HCT116 (cell line): Measurements from ENCODE around the gene OVOL1. TPM values are rescaled to one million over a fixed set of nuclear protein-coding genes. Genes with fewer than 3 reads are reported as not detected.

Experiments
- ATAC-seq: fragments of 200-7000 bp; cut with Tn5 transposase; 2 replicates; pipeline ENCODE4 v1.9.1; 2020; ENCODE audit warnings: mild to moderate bottlenecking, moderate library complexity
- BruUV-seq: library from RNA; stranded (reverse); fragments of 400-500 nt; replicated peaks from 2 replicates; lab custom pipeline; 2021; lab: Mats Ljungman, UMichigan
- CTCF ChIA-PET: fragments of 300-600 bp; sonication (Branson Sonifier 250); formaldehyde crosslinking; loops from one replicate; lab custom pipeline; 2021; ENCODE audit warnings: antibody characterized with exemption; lab: Charles Lee
- POLR2A ChIA-PET: fragments of 300-600, 350-600 bp; sonication (Branson Sonifier 250); formaldehyde crosslinking; loops from one replicate; lab custom pipeline; 2021; ENCODE audit warnings: antibody characterized with exemption; lab: Charles Lee
- RAD21 ChIA-PET, 2 experiments: fragments of 300-600 bp; sonication (Branson Sonifier 250); formaldehyde crosslinking; loops; one replicate each; lab custom pipeline; 2023; ENCODE audit warnings: low total read pairs in 2 of 2; ENCODE audit not compliant: uncharacterized antibody in 2 of 2, unreplicated experiment in 2 of 2, low non-redundant PET in 1 of 2; lab: Charles Lee
- DNase-seq: peaks from one replicate; pipeline ENCODE4 v3.0.0-alpha.2; 2010; ENCODE audit warnings: low read depth, low spot score
- H2AFZ ChIP-seq: fragments of 200-600 bp; shearing (Covaris generic), sonication (generic); 2 replicates; pipeline ENCODE4 v1.6.1; 2017; ENCODE audit warnings: low read depth, mixed run types, mixed read lengths, antibody characterized with exemption, low read length; ENCODE audit not compliant: poor library complexity, severe bottlenecking
- H3K27ac ChIP-seq: 2 replicates; pipeline ENCODE4 v1.5.1; 2012; ENCODE audit warnings: low read depth, low read length
- H3K27me3 ChIP-seq: fragments of 200-600 bp; sonication (generic); 2 replicates; pipeline ENCODE4 v1.6.1; 2016; ENCODE audit warnings: mixed run types, low read length, mixed read lengths; ENCODE audit not compliant: insufficient read depth
- H3K36me3 ChIP-seq, 2 experiments: fragments of 200-500 bp in 1 of 2; fragments of 200-600 bp in 1 of 2; sonication (Bioruptor generic) in 1 of 2; sonication (generic) in 1 of 2; 2 replicates each; pipeline versions ENCODE4 v1.5.1 to v1.6.1; 2014 to 2016; ENCODE audit warnings: low read length in 2 of 2, inconsistent platforms in 1 of 2, mixed read lengths in 1 of 2, mixed run types in 1 of 2; ENCODE audit not compliant: insufficient read depth in 2 of 2, control insufficient read depth in 1 of 2
- H3K4me1 ChIP-seq, 2 experiments: fragments of 200-600 bp in 1 of 2; sonication (generic) in 1 of 2; 2 replicates each; pipeline versions ENCODE4 v1.5.1 to v1.6.1; 2012 to 2017; ENCODE audit warnings: low read length in 2 of 2, inconsistent platforms in 1 of 2, mild to moderate bottlenecking in 1 of 2, mixed read lengths in 1 of 2, mixed run types in 1 of 2, moderate library complexity in 1 of 2; ENCODE audit not compliant: insufficient read depth in 2 of 2, control insufficient read depth in 1 of 2
- H3K4me2 ChIP-seq: fragments of 200-600 bp; sonication (generic); 2 replicates; pipeline ENCODE4 v1.6.1; 2017; ENCODE audit warnings: mixed run types, low read length, mixed read lengths
- H3K4me3 ChIP-seq, 2 experiments: fragments of 200-600 bp in 1 of 2; sonication (generic) in 1 of 2; replicated peaks in 1 of 2; 2 replicates each; pipeline ENCODE4 v1.5.1; 2011 to 2016; ENCODE audit warnings: low read length in 2 of 2, control low read depth in 1 of 2, low read depth in 1 of 2, mild to moderate bottlenecking in 1 of 2, mixed read lengths in 1 of 2, mixed run types in 1 of 2
- H3K79me2 ChIP-seq: fragments of 200-600 bp; sonication (generic); 2 replicates; pipeline ENCODE4 v1.6.1; 2017; ENCODE audit warnings: mild to moderate bottlenecking, mixed run types, low read length, moderate library complexity, mixed read lengths; ENCODE audit not compliant: insufficient read depth
- H3K9ac ChIP-seq: fragments of 200-600 bp; sonication (generic); 2 replicates; pipeline ENCODE4 v1.6.1; 2016; ENCODE audit warnings: low read length, mixed read lengths
- H3K9me2 ChIP-seq: fragments of 200-600 bp; sonication (generic), shearing (Covaris generic); 2 replicates; pipeline ENCODE4 v1.6.1; 2017; ENCODE audit warnings: mixed run types, mild to moderate bottlenecking, moderate library complexity; ENCODE audit not compliant: insufficient read depth
- H3K9me3 ChIP-seq, 2 experiments: fragments of 200-500 bp in 1 of 2; fragments of 200-600 bp in 1 of 2; sonication (Bioruptor generic) in 1 of 2; sonication (generic) in 1 of 2; 2 replicates each; pipeline ENCODE4 v1.6.1; 2014 to 2017; ENCODE audit warnings: low read length in 2 of 2, mixed read lengths in 2 of 2, inconsistent platforms in 1 of 2, low read depth in 1 of 2, mild to moderate bottlenecking in 1 of 2, mixed run types in 1 of 2, moderate library complexity in 1 of 2; ENCODE audit not compliant: control insufficient read depth in 1 of 2, insufficient read depth in 1 of 2
- H4K20me1 ChIP-seq: fragments of 200-600 bp; sonication (generic), shearing (Covaris generic); 2 replicates; pipeline ENCODE4 v1.6.1; 2017; ENCODE audit warnings: mixed run types, mild to moderate bottlenecking, moderate library complexity; ENCODE audit not compliant: insufficient read depth
- CBX3 ChIP-seq: IDR thresholded peaks from 2 replicates; pipeline ENCODE4 v1.6.1; 2012; ENCODE audit warnings: low read depth
- ELF1 ChIP-seq: IDR thresholded peaks from 2 replicates; pipeline ENCODE4 v1.6.1; 2012; ENCODE audit warnings: low read depth, borderline replicate concordance
- EZH2 ChIP-seq: fragments of 200-600 bp; sonication (generic); IDR thresholded peaks from 2 replicates; pipeline ENCODE4 v1.6.1; 2017; ENCODE audit warnings: antibody characterized with exemption, mixed run types
- FOSL1 ChIP-seq: IDR thresholded peaks from 2 replicates; pipeline ENCODE4 v1.6.1; 2012; ENCODE audit warnings: low read depth
- POLR2A ChIP-seq: IDR thresholded peaks from 2 replicates; pipeline ENCODE4 v1.7.0; 2011; ENCODE audit warnings: borderline replicate concordance; ENCODE audit not compliant: insufficient read depth, insufficient read length; ENCODE audit errors: extremely low read depth
- POLR2AphosphoS5 ChIP-seq: IDR thresholded peaks from 2 replicates; pipeline ENCODE4 v1.6.1; 2011; ENCODE audit warnings: mild to moderate bottlenecking, low read depth, low read length, moderate library complexity
- RAD21 ChIP-seq: IDR thresholded peaks from 2 replicates; pipeline ENCODE4 v1.6.1; 2012; ENCODE audit warnings: low read depth, mild to moderate bottlenecking
- SP1 ChIP-seq: IDR thresholded peaks from 2 replicates; pipeline ENCODE4 v1.6.1; 2012; ENCODE audit warnings: low read depth
- ZFX ChIP-seq: fragments of 450-650 bp; IDR thresholded peaks from 2 replicates; pipeline ENCODE4 v1.6.1; 2017
- ZNF274 ChIP-seq: fragments of 200-500 bp; sonication (Bioruptor generic); IDR thresholded peaks from 2 replicates; pipeline ENCODE4 v1.6.1; 2014; ENCODE audit warnings: mild to moderate bottlenecking, low read depth, low read length, inconsistent platforms
- intact Hi-C: fragments of 100-400 bp; cut with micrococcal nuclease; formaldehyde crosslinking; loops from 2 replicates; pipeline ENCODE4 v1.10.0; 2022
- total RNA-seq: library from RNA; stranded (reverse); gene quantifications from one replicate; pipeline ENCODE4 v1.2.1, GENCODE V29; 2021; ENCODE audit not compliant: unreplicated experiment
- TF ChIP-seq, protein P1 (sequence below): IDR thresholded peaks from 2 replicates; pipeline ENCODE4 v1.6.1; 2011; ENCODE audit warnings: mild to moderate bottlenecking, low read length, moderate library complexity; ENCODE audit not compliant: insufficient replicate concordance; ENCODE audit errors: extremely low read depth
- TF ChIP-seq, protein P2 (sequence below): IDR thresholded peaks from 2 replicates; pipeline ENCODE4 v1.6.1; 2012; ENCODE audit warnings: low read depth

OVOL1 gene
- total RNA-seq, 1 experiment from 2014 or later, result 14.7 TPM

DNA sequence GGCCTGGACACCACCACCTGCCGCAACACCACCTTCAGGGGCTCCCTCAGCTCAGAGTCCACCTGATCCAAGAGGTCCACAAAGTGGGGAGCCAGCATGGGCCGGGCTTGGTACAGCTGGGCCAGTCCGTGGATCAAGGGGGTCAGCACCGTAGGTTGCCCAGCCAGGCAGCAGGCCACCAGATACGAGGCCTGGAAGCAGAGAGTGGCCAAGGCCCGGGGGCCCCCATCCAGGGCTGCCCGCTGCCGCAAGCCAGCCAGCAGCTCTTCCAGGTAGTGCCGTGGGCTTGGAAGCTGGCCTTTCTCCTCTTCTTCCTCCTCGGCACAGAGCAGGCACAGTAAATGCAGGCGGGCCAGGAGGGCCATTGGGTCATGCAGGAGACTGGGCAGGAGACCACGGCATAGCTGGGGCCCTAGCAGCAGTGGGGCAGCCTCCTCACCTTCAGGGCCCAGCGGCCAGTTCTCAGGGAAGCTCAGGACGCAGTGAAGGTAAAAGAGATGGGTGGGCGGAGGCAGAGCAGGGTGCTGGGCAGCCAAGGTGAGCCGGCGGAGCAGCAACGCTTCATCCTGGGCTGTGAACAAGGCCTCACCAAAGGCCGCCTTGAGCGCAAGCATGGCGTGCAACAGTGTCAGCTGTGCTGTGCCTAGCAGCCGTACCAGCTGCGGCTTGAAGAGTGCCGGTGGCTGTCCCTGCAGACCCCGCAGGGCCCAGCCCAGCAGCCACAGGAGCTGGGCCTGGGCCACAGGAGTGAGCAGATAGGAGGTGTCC, 7.8 kb upstream of the OVOL1 start:
- peaks cover 3% of the 10 kb centered on the region; the same call in 1 of the 2 replicates for H4K20me1 ChIP-seq
- peaks cover 14 to 30% of the 10 kb centered on the region in 2 experiments; a peak in 3 of 4 replicates for H3K36me3 ChIP-seq
- peaks cover 12 to 33% of the 10 kb centered on the region in 2 experiments; a peak in 3 of 4 replicates for H3K4me1 ChIP-seq
- no peaks in the 10 kb centered on the region for H3K27me3 ChIP-seq
- no peak for TF ChIP-seq POLR2A
- TF ChIP-seq FOSL1, result no peak
- no peak for TF ChIP-seq ZFX
- no peak for TF ChIP-seq EZH2
- no peak for TF ChIP-seq ZNF274
- no peak for TF ChIP-seq SP1
- TF ChIP-seq, all 23 proteins: peak for 0
- Histone ChIP-seq H3K9me3 (no peaks in the 10 kb centered on the region), H3K9me2 (no peaks in the 10 kb centered on the region), H2AFZ (no peak overlapping the region), H3K4me3 (peak overlapping the region; percentile 88 to 91), H3K9ac (peak overlapping the region; percentile 96), H3K4me2 (peak overlapping the region; percentile 95), H3K79me2 (peaks cover 42% of the 10 kb centered on the region), H3K27ac (peak overlapping the region; percentile 98)
- ATAC-seq (no peak), DNase-seq (no peak)
- ChIA-PET CTCF (interaction anchor here (0.6 to 3.3 kb wide), 29 partner anchors 9 to 219 kb away, joined by 3 to 73 read pairs (median 6); partner anchors contain the start of genes KAT5, MUS81 and RNASEH2C), POLR2A (interaction anchor here (1.2 to 2.1 kb wide), 4 partner anchors 9 to 80 kb away, joined by 3 to 7 read pairs (median 4); partner anchors contain the start of gene RNASEH2C), RAD21 (interaction anchor here (0.5 to 1.5 kb wide), 5 partner anchors 38 to 242 kb away, joined by 3 to 11 read pairs (median 6); partner anchors contain the start of gene KAT5 (in 1 of the 2))
- intact Hi-C loops, result no loop called here
- BruUV-seq, result no TSS peak

DNA sequence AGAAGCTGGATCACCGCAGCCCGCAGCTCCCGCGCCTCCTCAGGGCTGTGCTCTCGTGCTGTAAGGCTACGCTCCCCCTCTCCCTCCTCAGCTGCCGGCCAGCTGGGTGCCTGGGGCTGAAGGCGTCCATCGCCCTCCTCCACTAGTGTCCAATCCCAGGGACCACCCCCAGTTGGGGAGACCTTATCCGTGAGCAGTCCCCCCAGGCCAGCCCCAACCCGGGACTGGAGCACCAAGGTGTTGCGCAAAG, 7.3 kb upstream of the OVOL1 start:
- ChIA-PET CTCF (interaction anchor here (0.6 to 3.3 kb wide), 32 partner anchors 9 to 220 kb away, joined by 3 to 73 read pairs (median 5); partner anchors contain the start of genes KAT5, MUS81 and RNASEH2C), RAD21 (interaction anchor here (0.5 to 1.5 kb wide), 4 partner anchors 38 to 242 kb away, joined by 3 to 11 read pairs (median 6); partner anchors contain the start of gene KAT5 (in 1 of the 2)), POLR2A (interaction anchor here (1.2 to 2.1 kb wide), 4 partner anchors 9 to 80 kb away, joined by 3 to 7 read pairs (median 4); partner anchors contain the start of gene RNASEH2C)
- Histone ChIP-seq H2AFZ (no peak overlapping the region), H3K9me2 (no peaks in the 10 kb centered on the region), H3K27ac (peak overlapping the region; percentile 98), H3K4me2 (peak overlapping the region; percentile 95), H3K9ac (peak overlapping the region; percentile 96), H3K79me2 (peaks cover 42% of the 10 kb centered on the region), H3K27me3 (no peaks in the 10 kb centered on the region), H3K4me3 (peak overlapping the region; percentile 88 to 91), H3K36me3 (peaks cover 14 to 30% of the 10 kb centered on the region in 2 experiments; a peak in 3 of 4 replicates), H3K4me1 (peaks cover 12 to 37% of the 10 kb centered on the region in 2 experiments; a peak in 3 of 4 replicates), H3K9me3 (no peaks in the 10 kb centered on the region), H4K20me1 (peaks cover 3% of the 10 kb centered on the region; the same call in 1 of the 2 replicates)
- intact Hi-C loops, result no loop called here
- no peak for DNase-seq
- BruUV-seq, result no TSS peak
- ATAC-seq, result no peak
- no peak for TF ChIP-seq RAD21
- no peak for TF ChIP-seq ELF1
- no peak for TF ChIP-seq CBX3
- TF ChIP-seq SP1, result no peak
- TF ChIP-seq, protein P1, sequence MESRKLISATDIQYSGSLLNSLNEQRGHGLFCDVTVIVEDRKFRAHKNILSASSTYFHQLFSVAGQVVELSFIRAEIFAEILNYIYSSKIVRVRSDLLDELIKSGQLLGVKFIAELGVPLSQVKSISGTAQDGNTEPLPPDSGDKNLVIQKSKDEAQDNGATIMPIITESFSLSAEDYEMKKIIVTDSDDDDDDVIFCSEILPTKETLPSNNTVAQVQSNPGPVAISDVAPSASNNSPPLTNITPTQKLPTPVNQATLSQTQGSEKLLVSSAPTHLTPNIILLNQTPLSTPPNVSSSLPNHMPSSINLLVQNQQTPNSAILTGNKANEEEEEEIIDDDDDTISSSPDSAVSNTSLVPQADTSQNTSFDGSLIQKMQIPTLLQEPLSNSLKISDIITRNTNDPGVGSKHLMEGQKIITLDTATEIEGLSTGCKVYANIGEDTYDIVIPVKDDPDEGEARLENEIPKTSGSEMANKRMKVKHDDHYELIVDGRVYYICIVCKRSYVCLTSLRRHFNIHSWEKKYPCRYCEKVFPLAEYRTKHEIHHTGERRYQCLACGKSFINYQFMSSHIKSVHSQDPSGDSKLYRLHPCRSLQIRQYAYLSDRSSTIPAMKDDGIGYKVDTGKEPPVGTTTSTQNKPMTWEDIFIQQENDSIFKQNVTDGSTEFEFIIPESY, result no peak
- no peak for TF ChIP-seq FOSL1
- TF ChIP-seq POLR2AphosphoS5, result no peak
- no peak for TF ChIP-seq ZFX
- TF ChIP-seq, protein P2, sequence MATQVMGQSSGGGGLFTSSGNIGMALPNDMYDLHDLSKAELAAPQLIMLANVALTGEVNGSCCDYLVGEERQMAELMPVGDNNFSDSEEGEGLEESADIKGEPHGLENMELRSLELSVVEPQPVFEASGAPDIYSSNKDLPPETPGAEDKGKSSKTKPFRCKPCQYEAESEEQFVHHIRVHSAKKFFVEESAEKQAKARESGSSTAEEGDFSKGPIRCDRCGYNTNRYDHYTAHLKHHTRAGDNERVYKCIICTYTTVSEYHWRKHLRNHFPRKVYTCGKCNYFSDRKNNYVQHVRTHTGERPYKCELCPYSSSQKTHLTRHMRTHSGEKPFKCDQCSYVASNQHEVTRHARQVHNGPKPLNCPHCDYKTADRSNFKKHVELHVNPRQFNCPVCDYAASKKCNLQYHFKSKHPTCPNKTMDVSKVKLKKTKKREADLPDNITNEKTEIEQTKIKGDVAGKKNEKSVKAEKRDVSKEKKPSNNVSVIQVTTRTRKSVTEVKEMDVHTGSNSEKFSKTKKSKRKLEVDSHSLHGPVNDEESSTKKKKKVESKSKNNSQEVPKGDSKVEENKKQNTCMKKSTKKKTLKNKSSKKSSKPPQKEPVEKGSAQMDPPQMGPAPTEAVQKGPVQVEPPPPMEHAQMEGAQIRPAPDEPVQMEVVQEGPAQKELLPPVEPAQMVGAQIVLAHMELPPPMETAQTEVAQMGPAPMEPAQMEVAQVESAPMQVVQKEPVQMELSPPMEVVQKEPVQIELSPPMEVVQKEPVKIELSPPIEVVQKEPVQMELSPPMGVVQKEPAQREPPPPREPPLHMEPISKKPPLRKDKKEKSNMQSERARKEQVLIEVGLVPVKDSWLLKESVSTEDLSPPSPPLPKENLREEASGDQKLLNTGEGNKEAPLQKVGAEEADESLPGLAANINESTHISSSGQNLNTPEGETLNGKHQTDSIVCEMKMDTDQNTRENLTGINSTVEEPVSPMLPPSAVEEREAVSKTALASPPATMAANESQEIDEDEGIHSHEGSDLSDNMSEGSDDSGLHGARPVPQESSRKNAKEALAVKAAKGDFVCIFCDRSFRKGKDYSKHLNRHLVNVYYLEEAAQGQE, result no peak
- TF ChIP-seq EZH2, result no peak
- no peak for TF ChIP-seq POLR2A
